Central memory CD8-positive, alpha-beta T cell (primary cell): Measurements from ENCODE around the gene STOML2.

Experiments
- ATAC-seq: fragments of 150-1000 bp; cut with Tn5 transposase; replicated peaks from 2 replicates; pipeline ENCODE4 v1.10.0; 2022; ENCODE audit warnings: mild to moderate bottlenecking, moderate FRiP score, moderate number of reproducible peaks; ENCODE audit not compliant: poor library complexity, severe bottlenecking; ENCODE audit errors: extremely low read depth
- DNase-seq, 2 donors: peaks; one replicate each; pipeline ENCODE4 v3.0.0; 2021; ENCODE audit warnings: low spot score in 2 of 2
- H3K27ac Mint-ChIP-seq: one replicate; pipeline ENCODE4 v1.8.0; 2022; ENCODE audit warnings: low read depth, mild to moderate bottlenecking, moderate library complexity, mixed read lengths
- H3K27me3 Mint-ChIP-seq: one replicate; pipeline ENCODE4 v1.8.0; 2022; ENCODE audit warnings: mixed read lengths
- H3K36me3 Mint-ChIP-seq: one replicate; pipeline ENCODE4 v1.8.0; 2022; ENCODE audit warnings: mild to moderate bottlenecking, moderate library complexity, mixed read lengths; ENCODE audit not compliant: insufficient read depth
- H3K4me1 Mint-ChIP-seq: one replicate; pipeline ENCODE4 v1.8.0; 2022; ENCODE audit warnings: mixed read lengths
- H3K4me3 Mint-ChIP-seq: one replicate; pipeline ENCODE4 v1.8.0; 2022; ENCODE audit warnings: mild to moderate bottlenecking, moderate library complexity, mixed read lengths
- H3K9me3 Mint-ChIP-seq: one replicate; pipeline ENCODE4 v1.8.0; 2022; ENCODE audit warnings: mixed read lengths

STOML2 gene

DNA sequence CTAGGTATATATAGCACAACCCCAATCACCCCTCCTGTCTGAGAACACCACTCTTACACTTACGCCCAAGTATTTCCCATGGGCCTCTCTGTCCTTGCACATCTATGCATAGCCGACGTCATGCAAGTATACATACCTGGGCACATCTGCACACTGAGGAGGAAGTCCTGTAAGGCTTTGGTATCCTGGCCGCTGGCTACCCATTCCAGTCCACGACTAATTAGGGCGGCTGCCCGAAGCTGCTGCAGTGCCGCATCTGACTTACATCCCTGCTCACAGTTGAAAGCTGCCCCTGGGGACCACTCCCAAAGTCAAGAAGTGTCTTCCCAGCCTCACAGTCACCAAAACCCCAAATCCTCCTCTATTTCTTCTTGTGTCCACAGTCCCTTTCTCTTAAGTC, 28.1 kb downstream of the STOML2 start:
- Mint-ChIP-seq H3K4me1 (peaks cover 53% of the 10 kb centered on the region), H3K27ac (no peak overlapping the region), H3K4me3 (no peak overlapping the region), H3K9me3 (no peaks in the 10 kb centered on the region), H3K27me3 (no peaks in the 10 kb centered on the region), H3K36me3 (peaks cover 11% of the 10 kb centered on the region)
- no peak for DNase-seq
- no peak for ATAC-seq

DNA sequence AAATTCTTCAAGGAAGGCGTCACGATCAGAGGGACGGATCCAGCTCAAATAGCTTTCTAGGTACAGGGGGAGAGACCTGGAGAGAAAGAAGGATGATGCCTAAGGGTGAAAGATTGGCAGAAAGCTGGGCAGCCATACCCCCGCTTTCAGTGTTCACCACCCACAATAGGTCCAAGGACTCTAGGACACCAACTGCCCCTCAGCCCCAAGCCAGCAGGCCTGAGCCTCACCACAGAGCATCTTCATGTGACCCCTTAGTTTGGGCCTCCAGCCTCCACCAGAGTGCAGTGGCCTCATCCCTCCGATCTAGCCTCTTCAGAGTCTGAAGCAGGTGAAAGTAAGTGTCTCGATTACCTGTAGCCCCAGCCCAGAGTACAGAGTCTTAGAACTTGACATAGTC, 28.8 kb downstream of the STOML2 start:
- Mint-ChIP-seq H3K4me3 (no peak overlapping the region), H3K27me3 (no peaks in the 10 kb centered on the region), H3K36me3 (peaks cover 15% of the 10 kb centered on the region), H3K27ac (no peak overlapping the region), H3K4me1 (peaks cover 56% of the 10 kb centered on the region), H3K9me3 (no peaks in the 10 kb centered on the region)
- DNase-seq, result no peak
- no peak for ATAC-seq

DNA sequence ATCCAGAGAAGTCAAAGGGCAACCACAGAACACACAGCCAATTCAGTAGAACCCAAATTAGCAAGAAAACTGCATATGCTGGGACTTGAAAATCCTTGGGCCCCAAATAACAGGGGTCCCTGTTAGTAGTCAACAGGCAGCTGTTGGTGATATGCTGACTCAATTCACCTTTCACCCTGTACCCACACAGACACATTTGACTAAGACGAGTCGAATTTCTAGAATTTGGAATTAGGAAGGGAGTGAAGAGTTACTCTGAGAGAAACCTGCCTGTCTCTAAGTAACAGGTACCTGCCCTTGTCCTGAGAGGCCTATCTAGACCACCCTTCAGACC, 29.7 kb downstream of the STOML2 start:
- Mint-ChIP-seq H3K4me1 (peaks cover 56% of the 10 kb centered on the region), H3K27me3 (no peaks in the 10 kb centered on the region), H3K36me3 (peaks cover 24% of the 10 kb centered on the region), H3K27ac (peak overlapping the region; percentile 94), H3K9me3 (no peaks in the 10 kb centered on the region), H3K4me3 (peak overlapping the region; percentile 83)
- ATAC-seq (no peak), DNase-seq (no peak)

DNA sequence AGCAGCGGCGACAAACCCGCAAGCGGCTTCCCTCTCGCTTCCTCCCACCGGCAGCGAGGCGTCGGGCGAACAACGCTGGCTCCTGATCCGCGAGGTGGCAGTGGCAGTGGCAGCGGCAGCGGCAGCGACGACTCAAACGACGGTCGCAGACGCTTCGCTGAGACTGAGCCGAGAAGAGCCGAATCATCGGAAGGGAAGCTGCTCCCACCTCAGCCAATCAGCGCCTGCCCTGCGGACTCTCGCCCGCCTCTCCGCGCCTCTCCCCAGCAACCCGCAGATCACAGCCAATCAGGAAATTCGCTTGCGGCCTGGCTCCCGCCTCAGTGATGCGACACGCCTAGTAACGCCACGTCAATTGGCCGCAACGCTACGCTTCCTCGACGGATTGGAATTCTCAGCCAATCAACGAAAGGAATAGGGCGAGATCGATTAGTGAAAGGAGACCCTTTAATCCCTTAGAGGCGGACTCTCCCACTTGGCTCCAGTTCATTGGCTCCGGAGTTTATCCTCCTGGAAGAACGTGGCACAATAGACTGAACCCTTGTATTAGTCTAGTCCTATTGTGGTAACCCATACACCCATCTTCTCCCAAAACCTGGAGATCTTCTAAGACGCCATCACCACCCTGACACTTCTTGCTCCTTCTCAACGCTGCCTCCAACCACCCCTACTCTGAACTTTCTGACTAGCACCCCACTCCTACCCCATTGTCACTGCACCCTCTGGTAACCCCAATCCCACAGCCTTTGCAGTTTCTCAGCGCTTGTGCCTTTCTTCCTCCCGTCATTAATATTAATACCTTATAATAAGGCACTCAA, 30.3 kb downstream of the STOML2 start, which contains the start of gene VCP:
VCP (minus strand) TSS at position 165 of the 818 bp plus-strand sequence. CDS start 272 bp downstream, outside the sequence.
- Mint-ChIP-seq H3K27ac (peak within 1 kb of the TSS; percentile 94), H3K4me3 (peak within 1 kb of the TSS; percentile 83), H3K4me1 (peaks cover 56% of the 10 kb centered on the region), H3K36me3 (peaks cover 29% of the 10 kb centered on the region), H3K27me3 (no peaks in the 10 kb centered on the region), H3K9me3 (no peaks in the 10 kb centered on the region)
- ATAC-seq, result peak; percentile 93
- DNase-seq, result peak; percentile 90 to 97

DNA sequence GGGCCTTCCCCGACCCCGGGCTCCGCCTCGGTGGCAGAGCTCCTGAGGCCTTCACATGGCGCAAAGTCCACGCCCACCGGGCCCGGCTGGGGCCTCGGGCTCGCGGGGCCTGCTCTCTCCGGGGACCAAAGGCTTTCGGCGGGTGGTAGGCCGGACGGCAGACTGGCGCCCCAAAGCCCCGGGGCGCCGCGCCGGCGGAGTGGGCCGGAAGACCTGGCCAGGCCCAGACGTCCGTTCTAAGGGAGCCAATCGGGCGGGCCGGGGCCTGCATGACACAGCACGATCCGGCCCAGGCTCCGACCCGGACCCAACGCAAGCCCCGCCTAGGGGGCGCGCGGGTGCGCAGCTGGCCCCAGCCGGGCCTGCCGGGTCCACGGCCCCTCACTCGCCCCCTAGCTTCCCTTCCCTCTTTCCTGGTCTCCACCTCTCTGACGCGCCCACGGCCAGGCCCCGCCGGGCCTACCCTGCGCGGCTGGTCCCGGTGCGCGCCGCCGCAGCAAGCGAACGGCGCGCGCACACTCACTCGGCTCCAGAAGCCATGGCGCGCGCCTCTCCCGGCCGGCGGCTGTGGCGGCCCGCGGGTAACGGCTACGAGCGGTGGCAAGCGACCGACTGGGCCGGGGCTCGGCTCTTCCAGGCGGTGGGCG, 31.0 kb downstream of the STOML2 start:
- DNase-seq, result peak; percentile 58 to 61
- H3K36me3 Mint-ChIP-seq, result peaks cover 37% of the 10 kb centered on the region
- no peaks in the 10 kb centered on the region for H3K9me3 Mint-ChIP-seq
- peak overlapping the region; percentile 94 for H3K27ac Mint-ChIP-seq
- no peaks in the 10 kb centered on the region for H3K27me3 Mint-ChIP-seq
- peak overlapping the region; percentile 83 for H3K4me3 Mint-ChIP-seq
- peaks cover 61% of the 10 kb centered on the region for H3K4me1 Mint-ChIP-seq
- ATAC-seq, result peak; percentile 49

DNA sequence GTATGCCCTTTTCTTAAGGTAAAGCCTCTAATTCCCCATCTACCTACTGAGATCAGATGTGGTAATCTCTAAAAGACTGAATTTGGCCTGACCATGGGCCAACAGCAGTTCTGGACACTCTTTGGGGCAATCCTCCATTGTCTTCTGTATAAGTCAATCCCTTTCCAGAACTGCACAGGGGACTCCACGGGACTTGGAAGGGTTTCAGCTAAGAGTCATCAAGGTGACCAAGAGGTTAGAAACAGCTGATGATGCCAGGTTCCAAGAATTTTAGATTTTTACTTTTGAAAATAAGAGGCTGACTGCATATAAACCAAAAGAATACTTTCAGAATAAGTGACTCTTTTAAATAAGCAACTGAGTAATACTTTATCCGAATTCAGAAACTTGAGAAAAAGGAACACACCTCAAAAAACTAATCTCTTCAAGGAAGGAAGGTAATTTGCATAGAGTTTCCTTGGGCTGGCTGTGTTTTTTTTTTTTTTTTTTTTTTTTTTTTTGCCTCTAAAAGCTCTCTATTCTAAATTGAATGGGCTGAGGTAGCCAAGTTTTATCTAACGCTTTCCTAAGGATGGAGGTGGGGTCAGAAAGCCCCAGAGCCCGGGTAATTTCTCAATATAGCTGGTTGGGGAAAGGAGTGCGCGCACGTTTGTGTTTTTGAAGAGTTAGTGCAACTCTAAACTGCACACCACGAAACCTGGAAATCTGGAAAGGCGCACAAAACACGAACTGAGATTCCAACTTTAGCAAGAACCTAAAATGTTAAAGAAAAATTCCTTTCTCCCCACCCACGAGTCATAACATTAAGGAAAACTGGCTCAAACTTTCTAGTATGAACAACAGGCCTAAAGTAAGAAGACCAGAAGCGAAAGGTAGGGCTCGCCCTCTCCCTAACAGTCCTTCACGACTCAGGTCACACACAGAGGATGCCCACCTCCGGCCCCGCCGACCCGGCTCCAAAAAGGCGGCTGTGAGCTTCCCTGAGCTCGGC, 31.8 kb downstream of the STOML2 start:
- H3K27me3 Mint-ChIP-seq, result no peaks in the 10 kb centered on the region
- DNase-seq, result no peak

DNA sequence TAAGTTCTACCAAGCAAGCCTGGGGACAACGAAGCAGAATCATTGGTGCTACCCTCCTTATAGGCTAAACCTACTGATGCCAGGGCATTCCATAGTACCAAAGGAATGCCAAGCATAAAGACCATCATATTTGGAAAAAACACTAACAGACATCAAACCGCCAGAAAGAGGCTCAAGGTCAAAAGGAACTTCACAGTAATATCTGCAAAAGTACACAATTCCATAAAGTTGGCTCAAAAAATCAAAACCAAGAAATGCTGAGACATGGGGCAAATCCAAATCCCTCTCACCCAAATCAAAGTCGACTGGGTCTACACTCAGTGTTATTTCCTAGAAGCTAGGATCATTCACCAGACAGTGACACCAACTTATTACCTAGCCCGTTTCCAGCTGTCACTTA, 33.9 kb downstream of the STOML2 start:
- peaks cover 60% of the 10 kb centered on the region for H3K4me1 Mint-ChIP-seq
- no peak for DNase-seq

More for the DNA sequence above, 31.8 kb downstream of the STOML2 start:
- peak overlapping the region; percentile 83 for H3K4me3 Mint-ChIP-seq
- ATAC-seq, result no peak
- H3K9me3 Mint-ChIP-seq, result no peaks in the 10 kb centered on the region
- peak overlapping the region; percentile 94 for H3K27ac Mint-ChIP-seq
- peaks cover 45% of the 10 kb centered on the region for H3K36me3 Mint-ChIP-seq
- H3K4me1 Mint-ChIP-seq, result peaks cover 64% of the 10 kb centered on the region

DNA sequence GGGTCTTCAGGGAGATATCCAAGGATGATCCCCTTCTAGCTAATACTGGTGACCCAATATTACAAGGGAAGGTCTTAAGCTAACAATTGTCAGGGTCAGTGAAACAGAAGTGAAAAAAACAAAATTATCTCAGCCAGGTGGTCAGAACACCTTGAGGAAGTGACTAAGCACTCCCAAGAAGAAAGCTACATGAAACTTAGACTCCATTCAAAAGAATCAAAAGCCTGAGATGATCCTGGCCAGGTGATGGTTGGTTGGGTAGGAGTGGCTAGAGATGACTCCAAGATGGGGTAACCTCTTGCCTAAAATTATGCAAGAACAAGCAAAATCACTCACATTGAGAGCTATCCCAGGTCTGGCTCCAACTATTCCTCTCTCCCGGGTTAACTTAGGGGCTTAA, 35.9 kb downstream of the STOML2 start:
- Mint-ChIP-seq H3K36me3 (peaks cover 78% of the 10 kb centered on the region), H3K4me1 (peaks cover 49% of the 10 kb centered on the region), H3K9me3 (no peaks in the 10 kb centered on the region), H3K4me3 (no peak overlapping the region), H3K27me3 (no peaks in the 10 kb centered on the region), H3K27ac (no peak overlapping the region)
- ATAC-seq (no peak), DNase-seq (no peak)

More for the DNA sequence above, 33.9 kb downstream of the STOML2 start:
- no peaks in the 10 kb centered on the region for H3K9me3 Mint-ChIP-seq
- peaks cover 64% of the 10 kb centered on the region for H3K36me3 Mint-ChIP-seq
- ATAC-seq, result no peak
- peak overlapping the region; percentile 83 for H3K4me3 Mint-ChIP-seq
- H3K27me3 Mint-ChIP-seq, result no peaks in the 10 kb centered on the region
- H3K27ac Mint-ChIP-seq, result peak overlapping the region; percentile 74

DNA sequence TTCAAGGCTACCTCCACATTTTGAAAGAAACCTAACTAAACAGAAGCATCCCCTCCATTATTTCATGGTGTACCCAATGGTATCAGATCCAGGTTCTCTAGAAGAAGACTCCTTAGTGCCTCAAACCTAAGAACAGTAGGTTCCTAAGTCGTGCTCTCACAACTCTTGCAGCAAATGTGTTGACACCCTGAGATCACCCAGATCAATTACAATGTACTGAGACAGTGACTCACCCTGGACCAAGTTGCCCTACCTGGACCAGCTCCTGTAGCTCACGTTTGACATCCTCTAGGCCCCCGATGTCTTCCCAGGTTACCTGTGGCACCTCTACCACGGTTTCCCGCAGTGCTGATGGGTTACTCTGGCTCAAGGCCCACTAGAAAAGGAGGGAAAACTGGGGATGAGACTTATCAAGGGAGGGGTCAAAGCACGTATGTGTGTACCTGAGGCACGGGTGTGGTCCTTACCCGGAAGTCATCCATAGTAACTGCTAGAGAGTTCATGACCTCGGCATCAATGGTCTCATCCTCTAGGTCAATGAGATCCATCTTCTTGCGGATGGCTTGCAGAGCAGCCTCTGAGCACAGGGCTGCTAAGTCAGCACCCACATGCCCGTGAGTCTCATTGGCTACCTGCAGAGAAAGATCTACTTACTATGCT, 42.3 kb downstream of the STOML2 start:
- Mint-ChIP-seq H3K4me3 (no peak overlapping the region), H3K36me3 (peaks cover 91% of the 10 kb centered on the region), H3K27me3 (no peaks in the 10 kb centered on the region), H3K27ac (no peak overlapping the region), H3K9me3 (no peaks in the 10 kb centered on the region), H3K4me1 (peaks cover 12% of the 10 kb centered on the region)
- DNase-seq (no peak), ATAC-seq (no peak)

DNA sequence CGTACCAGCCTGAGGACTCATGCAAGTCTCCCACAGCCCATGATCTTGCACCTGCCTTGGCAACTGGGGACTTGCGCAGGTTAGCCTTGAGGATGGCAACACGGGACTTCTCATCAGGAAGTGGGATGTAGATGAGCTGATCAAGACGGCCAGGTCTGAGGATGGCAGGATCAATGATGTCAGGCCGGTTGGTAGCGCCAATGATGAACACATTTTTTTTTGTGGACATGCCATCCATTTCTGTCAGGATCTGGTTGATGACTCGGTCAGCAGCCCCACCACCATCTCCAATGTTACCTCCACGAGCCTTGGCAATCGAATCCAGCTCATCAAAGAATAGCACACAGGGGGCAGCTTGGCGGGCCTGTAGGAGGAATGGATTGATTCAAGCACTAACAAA, 43.5 kb downstream of the STOML2 start:
- Mint-ChIP-seq H3K4me3 (no peak overlapping the region), H3K27me3 (no peaks in the 10 kb centered on the region), H3K9me3 (no peaks in the 10 kb centered on the region), H3K4me1 (peaks cover 12% of the 10 kb centered on the region), H3K36me3 (peaks cover 87% of the 10 kb centered on the region), H3K27ac (no peak overlapping the region)
- DNase-seq (no peak), ATAC-seq (no peak)

DNA sequence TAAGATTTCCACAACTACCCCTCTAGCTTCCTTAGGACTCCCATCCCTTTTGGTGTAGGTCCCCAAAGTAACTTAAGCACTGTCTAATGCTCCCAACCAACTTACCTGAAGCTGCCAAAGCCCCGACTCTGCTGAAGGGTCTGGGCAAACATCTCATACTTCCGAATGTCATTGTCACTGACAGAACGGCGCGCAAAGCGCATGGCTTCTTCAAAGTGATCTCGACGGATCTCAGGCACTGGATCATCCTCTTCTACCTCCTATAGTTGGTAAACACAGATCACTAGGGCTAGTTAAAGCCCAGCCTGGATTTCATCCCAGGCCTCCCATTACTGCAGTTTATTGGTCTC, 45.7 kb downstream of the STOML2 start:
- H3K36me3 Mint-ChIP-seq, result peaks cover 78% of the 10 kb centered on the region
- H3K27ac Mint-ChIP-seq, result no peak overlapping the region
- H3K4me1 Mint-ChIP-seq, result peaks cover 12% of the 10 kb centered on the region
- no peak overlapping the region for H3K4me3 Mint-ChIP-seq
- ATAC-seq, result no peak
- no peak for DNase-seq
- no peaks in the 10 kb centered on the region for H3K9me3 Mint-ChIP-seq
- no peaks in the 10 kb centered on the region for H3K27me3 Mint-ChIP-seq
